Raji (cell line): ENCODE results near the gene TRIM50.
"Not testable (repeated sequence)": the region's sequence is repeated elsewhere in the genome, so short reads cannot be mapped to it uniquely, and the experiment has no call there.

ENCODE experiments used
- POLR2A ChIP-seq: IDR thresholded peaks from 2 replicates; pipeline ENCODE4 v1.6.1; 2011; ENCODE audit warnings: low read depth, low read length, control low read depth; ENCODE audit not compliant: insufficient read depth

TRIM50 gene

DNA sequence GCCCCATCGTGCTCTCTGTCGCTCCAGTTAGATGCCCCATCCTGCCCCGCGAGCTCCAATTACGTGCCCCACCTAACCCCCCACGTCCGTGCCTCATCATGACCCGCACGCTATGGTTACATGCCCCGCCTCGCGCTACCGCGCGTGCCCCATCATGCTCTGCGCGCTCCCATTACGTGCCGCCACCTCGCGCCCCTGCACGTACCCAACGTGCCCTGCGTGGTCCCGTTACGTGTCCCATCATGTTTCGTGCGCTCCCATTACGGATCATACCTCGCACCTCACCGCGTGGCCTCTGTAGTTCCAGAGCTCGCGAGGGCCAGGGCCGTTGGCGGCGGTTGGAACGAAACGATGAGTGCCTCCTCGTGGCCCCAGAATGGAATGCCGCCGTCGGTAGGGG is at the start of gene TRIM50, which contains the start of gene FKBP6:
Gene TRIM50, minus strand, starts transcription at position 161 of the 400 bp plus-strand sequence. CDS start 3,295 bp downstream, outside the sequence.
Gene FKBP6, plus strand, starts transcription at position 240 of the 400 bp plus-strand sequence. CDS start 268 bp downstream, outside the sequence.
- TF ChIP-seq POLR2A = not testable (repeated sequence)

DNA sequence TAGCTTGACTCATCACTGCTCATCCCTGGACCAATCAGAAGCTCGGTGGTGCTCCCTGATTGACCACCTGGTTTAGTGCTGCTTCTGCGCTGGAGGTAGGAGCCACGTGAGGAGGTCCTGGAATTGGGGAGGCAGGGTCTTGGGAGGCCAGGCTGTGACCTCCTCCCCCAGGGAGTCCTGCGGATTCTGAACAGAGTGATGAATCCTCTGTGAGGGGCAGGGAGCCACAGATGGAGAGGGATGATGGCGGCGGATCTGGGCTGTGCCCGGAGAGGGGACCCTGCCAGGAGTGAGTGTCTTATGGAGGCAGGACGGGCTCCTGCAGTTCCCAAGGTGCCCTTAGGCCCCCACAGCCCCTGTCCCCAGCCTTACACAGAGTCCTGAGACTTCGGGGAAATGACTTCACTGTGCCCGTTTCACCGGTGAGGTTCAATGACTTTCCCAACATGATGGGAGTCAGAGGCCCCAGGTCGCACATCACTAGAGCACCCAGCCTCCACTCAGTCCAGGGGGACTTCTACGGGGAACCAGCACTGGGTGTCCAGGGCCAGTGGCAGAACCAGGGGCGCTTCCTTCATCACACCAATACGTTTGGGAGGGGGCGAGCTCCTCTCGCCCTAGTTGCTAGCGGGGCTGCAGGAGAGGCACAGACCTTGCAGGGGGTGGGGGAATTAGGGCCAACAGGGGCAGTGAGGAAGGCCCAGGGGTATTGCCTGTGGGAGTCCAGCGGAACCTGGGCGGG is 49.0 kb upstream of the TRIM50 start:
- TF ChIP-seq POLR2A = no peak

DNA sequence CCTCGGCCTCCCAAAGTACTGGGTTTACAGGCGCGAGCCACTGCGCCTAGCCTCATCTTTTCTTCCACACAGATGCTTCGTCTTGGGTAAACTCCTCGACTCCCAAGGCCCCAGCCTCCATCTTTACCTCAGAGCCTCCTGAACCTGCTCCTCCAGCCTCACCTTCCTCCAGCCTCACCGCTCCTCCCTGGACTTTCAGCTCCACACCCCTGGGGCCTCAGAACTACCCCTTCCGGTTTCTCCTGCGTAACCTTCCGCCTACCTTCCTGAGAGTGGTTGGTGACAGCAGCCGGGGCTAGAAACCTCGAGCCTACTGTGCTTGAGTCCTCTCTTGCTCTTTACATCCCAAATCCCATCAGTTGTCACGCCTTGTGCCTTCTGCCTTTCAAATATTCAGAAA is 45.9 kb upstream of the TRIM50 start:
- no peak for TF ChIP-seq POLR2A

DNA sequence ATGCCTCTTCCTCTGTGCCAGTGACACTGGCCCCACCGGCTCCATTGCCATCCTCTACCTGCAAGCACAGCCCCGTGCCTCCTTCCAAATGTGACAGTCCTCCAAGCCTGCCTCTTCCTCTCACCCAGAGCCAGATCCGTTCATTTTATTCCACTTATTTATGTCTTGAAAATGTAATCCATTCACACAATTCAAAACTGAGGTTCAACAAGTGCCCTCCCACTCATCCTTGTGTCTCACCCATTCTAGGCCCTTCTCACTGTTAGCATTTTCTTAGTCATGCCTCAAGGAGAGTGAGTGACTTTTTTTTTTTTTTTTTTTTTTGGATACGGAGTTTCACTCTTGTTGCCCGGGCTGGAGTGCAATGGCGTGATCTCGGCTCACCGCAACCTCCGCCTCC is 41.7 kb upstream of the TRIM50 start:
- no peak for TF ChIP-seq POLR2A

DNA sequence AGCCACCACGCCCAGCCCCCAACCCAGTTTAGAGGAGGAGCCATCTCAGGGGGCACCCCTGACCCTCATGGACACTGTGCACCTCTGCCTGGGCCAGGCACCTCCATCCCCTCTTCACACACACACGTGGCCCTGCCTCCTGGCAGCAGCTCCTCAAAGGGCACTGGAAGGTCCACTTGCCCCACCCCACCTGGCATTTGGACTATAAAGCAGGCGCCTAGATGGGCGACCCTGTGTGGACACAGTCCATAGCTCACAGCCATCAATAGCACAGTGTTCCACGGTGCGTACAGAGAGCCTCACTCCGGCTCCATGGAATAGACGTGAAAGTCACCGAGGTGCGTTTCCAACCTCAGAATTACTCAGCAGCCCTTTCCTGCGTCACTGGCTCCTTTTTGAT is 41.1 kb upstream of the TRIM50 start:
- no peak for TF ChIP-seq POLR2A

DNA sequence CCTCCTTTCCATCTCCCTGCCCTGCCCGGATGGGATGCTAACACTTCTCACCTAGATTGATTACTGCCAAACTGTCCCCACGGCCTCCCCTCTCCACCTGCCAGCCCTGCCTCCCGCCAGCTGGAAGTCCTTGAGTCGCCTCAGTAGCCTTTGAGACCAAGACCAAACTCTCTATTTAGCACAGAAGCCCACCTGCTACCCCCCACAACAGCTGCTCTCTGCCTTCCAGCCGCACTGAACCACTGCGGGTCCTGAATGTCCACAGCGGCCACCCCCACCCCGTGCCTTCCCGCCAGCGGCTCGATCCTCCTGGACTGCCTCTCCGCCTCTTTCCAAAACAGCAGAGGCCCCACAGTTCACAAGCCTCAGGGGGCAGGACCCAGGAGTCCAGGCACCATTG is 39.1 kb upstream of the TRIM50 start:
- no peak for TF ChIP-seq POLR2A

DNA sequence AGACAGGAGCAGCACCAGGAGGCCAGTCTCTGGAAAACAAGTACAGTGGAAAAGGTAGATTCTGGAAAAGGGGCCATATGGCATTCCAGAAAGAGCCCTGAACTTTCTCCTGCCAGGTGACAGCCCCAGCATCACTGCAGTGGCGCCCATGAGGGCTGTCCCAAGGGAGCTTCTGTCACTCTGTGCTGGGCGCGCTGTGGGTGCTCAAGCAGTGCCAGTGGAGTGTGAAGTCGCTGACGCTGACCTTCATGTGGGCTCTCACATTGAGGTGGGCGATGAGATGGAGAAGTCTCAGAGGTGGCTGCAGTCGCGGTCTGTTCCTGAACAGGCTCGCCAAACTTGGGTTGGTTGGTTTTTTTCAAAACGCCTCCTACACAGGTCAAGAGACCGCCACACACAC is 38.2 kb upstream of the TRIM50 start:
- no peak for TF ChIP-seq POLR2A

DNA sequence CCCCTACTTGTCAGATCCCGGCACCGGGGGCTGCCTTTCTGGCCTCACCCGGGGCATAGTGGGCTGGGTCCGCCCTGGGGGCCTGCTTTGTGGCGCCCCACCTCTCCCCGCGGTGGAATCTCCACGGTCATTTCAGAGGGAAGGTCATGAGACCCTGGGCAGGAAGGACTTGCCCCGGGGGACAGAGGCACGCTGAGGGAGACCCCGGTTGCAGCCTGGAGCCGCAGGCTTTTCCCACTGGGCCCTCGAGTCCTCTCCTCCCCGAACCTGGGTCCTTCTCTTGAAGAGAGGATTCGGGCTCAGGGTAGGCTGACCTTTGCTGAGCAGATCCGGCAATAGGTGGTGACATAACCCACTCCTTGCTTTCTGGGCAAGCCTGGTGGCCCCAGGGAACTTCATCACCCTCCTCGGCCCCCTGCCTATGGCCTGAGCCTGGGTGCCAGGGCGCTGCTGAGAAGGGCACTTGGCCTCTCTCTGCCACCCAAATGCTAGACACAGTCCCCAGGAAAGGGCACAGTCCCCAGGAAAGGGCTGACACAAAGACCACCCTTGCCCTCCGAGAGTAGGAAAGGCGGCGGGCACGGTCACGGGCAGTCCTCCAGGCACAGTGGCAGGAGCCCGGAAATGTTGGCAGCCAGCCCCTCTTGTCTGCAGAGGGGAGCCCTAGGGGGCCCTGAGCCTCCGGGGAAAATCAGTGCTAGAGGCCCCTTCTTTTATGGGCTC is 36.3 kb upstream of the TRIM50 start:
- TF ChIP-seq POLR2A = no peak

DNA sequence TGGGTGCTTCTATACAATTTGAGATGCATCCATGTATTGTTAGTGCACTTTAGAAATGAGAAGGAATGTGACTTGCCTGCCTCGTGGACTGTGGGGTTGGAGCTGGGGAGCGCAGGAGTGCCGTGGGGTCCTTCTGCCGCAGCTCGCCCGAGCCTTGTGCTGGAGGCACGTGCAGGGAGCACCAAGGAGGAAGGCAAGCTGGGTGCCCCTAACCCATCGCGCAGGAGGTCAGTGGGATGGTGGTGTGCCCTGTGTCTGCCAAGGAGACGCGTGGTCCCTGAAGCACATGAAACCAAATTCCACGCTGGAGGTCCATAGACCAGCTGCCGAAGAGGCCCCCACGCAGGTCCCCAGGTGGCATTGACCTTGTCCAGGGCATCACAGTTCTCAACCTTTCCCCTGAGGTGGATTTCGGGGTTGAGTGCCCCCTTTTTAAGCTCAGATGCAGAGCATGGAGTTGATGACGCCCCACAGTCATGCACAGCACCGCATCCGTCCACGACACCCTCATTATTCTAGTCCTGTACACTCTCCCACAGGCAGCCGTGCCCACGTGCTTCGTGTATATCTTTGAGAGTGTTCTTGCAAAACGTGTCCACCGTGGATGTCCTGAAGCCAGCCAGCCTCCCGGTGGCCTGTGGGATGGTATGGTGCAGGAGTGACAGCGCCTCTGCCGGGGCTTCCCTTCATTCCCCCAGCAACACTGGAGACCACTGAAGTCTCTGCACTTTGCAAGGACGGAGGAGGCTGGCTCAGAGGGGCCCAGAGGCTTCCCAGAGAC is 35.5 kb upstream of the TRIM50 start:
- TF ChIP-seq POLR2A = no peak

DNA sequence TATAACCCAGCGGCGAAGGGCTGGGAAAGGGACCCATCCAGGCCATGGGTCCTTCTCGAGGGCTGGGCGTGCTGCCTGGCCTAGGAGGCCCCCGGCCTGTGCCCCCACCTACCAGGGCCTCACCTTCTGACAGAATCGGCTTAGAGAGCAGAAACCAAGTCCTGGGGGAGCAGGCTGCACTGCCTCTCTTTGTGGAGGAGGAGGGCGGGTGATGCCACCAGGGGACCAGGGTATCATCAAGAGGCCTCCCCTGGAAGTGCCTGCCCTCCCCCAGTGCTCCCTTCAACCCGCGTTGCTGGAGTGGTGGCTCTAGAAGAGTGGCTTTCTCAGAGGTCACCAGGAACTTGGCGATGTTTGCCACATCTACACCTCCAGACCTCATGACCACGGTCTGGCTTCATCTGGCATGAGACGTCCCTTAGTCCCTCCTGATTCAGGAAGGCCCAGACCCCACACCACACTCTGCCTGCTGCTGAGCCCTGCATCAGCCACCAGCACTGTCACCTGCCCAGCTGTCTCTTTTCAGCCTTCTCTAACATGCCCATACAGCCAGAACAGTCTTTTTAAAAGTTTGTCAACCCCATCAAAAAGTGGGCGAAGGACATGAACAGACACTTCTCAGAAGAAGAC is 32.0 kb upstream of the TRIM50 start:
- no peak for TF ChIP-seq POLR2A

DNA sequence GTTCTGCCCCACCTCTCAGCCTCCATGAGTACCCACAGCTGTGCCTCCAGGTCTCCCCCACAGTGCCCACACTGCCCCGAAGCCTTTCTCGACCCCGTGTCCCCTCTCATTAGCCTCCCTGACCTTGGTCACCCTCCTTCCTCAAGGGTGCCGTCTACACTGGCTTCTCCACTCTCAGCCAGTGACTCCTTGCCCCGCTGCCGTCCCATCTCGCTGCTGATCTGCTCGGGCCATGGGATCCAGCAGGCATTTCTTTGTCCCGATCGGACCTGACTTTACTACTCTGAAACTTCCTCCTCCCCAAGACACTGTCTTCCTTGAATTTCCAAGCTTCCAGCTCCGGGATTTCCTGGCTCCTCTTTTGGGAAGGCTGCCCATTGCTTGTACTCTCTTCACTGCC is 31.4 kb upstream of the TRIM50 start:
- no peak for TF ChIP-seq POLR2A

DNA sequence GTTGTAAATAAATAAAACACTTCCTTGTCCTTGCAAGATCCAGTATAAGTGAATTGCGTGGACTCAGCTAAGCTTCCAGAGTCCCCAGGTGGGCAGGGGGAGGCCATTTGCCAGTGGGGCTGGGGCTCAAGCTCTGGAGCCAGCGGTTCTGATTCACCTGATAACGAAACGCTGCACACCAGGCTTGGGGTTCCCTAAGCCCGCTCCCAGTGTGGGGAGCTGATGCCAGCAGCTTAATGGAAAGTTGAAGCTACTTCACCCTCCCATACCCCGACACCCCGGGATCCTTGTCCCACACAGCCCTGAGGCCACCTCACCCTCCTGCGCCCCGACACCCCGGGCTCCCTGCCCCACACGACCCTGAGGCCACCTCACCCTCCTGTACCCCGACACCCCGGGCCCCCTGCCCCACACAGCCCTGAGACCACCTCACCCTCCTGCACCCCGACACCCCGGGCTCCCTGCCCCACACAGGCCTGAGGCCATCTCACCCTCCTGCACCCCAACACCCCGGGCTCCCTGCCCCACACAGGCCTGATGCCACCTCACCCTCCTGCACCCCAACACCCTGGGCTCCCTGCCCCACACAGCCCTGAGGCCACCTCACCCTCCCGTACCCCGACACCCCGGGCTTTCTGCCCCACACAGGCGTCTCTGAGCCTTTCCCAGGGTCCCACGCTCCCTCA is 30.9 kb upstream of the TRIM50 start:
- TF ChIP-seq POLR2A = no peak

DNA sequence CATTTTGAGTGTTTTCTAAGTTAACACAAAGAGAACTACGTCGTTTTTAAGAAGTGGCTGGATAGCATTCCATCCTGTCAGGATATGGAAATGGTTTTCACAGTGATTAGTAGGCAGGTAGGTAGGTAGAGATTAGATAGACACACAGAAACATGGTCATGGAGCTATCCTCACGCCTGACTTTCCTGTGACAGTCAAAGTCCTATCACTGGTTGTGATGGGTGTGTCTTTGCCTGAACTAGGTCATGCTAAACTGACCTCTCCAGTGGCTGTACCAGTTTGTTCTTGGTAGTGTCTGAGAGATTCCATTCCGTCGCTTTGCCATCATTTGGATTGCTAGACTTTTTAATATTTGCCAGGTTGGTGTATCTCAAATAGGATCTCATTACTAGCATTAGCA is 28.3 kb upstream of the TRIM50 start:
- no peak for TF ChIP-seq POLR2A

DNA sequence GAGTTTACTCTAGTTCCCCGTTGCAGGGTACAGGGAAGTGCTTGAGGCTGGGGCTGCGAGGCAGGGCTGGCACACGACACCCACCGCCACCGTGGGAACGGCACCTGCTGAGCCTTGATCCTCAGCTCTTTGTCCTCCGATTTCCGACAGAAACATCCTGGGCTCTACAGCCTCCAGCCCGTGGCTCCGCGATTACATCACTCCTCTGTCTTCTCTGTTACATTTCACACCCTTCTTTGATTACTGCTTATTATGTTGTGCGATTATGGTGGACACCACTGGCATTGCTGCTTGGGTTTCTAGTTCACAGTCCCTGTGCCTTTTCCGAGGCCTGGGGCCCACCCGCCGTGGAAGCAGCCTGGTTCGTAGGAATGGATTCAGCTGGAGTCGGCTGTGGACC is 26.9 kb upstream of the TRIM50 start:
- no peak for TF ChIP-seq POLR2A

DNA sequence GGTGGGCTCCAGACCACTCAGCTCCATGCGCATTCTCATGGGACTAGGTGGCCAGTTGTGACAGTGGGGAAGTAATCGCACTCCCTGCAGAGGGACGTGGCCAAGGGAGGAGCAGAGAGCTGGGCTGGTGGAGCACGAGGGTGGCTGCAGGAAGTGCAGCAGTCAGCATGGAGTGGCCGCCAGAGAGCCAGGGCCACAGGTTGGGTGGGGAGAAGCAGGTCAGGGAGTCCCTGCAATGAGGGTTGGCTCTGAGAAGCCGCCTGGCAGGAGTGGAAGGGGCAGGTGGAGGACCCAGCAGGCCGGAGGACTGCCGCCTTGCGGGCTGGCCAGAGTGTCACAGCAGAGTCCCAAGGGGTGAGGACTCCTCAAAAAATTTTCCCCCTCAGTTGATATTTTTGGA is 26.3 kb upstream of the TRIM50 start:
- no peak for TF ChIP-seq POLR2A
